Gastrocnemius medialis (tissue), 4 donors: ENCODE results near the gene PHF12.
A peak's percentile ranks its signal among the peaks of the same experiment; 100 is the strongest.

ENCODE experiments used
- POLR2A ChIP-seq, 2 donors: fragments of 450-650 bp; IDR thresholded peaks; one replicate each; pipeline ENCODE4 v1.6.1; 2017; ENCODE audit warnings: antibody characterized with exemption in 2 of 2, mild to moderate bottlenecking in 2 of 2, moderate library complexity in 2 of 2
- TF ChIP-seq, protein P1 (sequence below), 5 experiments: fragments of 450-650 bp in 3 of 5; fragments of 200-600 bp in 2 of 5; sonication (generic) in 2 of 5; IDR thresholded peaks in 4 of 5; conservative IDR thresholded peaks in 1 of 5; 1 replicate in 4 of 5; 2 replicates in 1 of 5; pipeline ENCODE4 v1.5.1; 2016 to 2019; ENCODE audit warnings: antibody characterized with exemption in 5 of 5, mild to moderate bottlenecking in 3 of 5, moderate library complexity in 3 of 5

DNA sequence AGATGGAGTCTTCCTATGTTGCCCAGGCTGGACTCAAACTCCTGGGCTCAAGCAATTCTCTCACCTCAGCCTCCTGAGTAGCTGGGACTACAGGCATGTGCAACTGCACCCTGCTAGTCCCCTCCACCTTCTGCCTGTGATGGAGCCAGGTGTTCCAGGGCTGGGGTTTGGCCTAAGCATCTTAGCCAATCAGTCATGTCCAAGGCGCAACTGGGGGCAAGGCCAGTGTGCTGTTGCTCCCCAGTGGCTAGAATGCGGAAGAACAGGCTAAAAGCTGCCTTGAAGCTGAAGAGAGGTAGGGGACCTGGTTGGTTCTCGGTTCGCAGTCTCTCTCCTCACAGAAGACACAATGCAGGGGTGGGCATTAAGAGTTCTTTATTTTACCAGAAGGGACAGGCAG, 72.3 kb downstream of the PHF12 start:
- TF ChIP-seq, protein P1, sequence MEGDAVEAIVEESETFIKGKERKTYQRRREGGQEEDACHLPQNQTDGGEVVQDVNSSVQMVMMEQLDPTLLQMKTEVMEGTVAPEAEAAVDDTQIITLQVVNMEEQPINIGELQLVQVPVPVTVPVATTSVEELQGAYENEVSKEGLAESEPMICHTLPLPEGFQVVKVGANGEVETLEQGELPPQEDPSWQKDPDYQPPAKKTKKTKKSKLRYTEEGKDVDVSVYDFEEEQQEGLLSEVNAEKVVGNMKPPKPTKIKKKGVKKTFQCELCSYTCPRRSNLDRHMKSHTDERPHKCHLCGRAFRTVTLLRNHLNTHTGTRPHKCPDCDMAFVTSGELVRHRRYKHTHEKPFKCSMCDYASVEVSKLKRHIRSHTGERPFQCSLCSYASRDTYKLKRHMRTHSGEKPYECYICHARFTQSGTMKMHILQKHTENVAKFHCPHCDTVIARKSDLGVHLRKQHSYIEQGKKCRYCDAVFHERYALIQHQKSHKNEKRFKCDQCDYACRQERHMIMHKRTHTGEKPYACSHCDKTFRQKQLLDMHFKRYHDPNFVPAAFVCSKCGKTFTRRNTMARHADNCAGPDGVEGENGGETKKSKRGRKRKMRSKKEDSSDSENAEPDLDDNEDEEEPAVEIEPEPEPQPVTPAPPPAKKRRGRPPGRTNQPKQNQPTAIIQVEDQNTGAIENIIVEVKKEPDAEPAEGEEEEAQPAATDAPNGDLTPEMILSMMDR (IDR thresholded peaks at IDR 0.05 in 4 of 5, conservative IDR thresholded peaks at IDR 0.05 in 1 of 5) = peak in 2 of 5 experiments; percentile 25 to 29
- TF ChIP-seq POLR2A (IDR thresholded peaks at IDR 0.05) = no peak
